PC-3 (cell line): ENCODE results near the gene ZMAT3. TPM values are rescaled to one million over a fixed set of nuclear protein-coding genes. Genes with fewer than 3 reads are reported as not detected.
A peak's percentile ranks its signal among the peaks of the same experiment; 100 is the strongest.

ENCODE experiments used
- ATAC-seq: fragments of 200-7000 bp; cut with Tn5 transposase; 2 replicates; pipeline ENCODE4 v1.9.1; 2020; ENCODE audit warnings: mild to moderate bottlenecking, moderate library complexity
- BruUV-seq: library from RNA; stranded (reverse); fragments of 400-500 nt; replicated peaks from 2 replicates; lab custom pipeline; 2021; lab: Mats Ljungman, UMichigan
- CTCF ChIA-PET: fragments of 300-600 bp; sonication (Branson Sonifier 250); formaldehyde crosslinking; loops from one replicate; lab custom pipeline; 2022; ENCODE audit warnings: antibody characterized with exemption; lab: Charles Lee
- POLR2A ChIA-PET: fragments of 300-600 bp; sonication (Branson Sonifier 250); formaldehyde crosslinking; loops from one replicate; lab custom pipeline; 2022; ENCODE audit warnings: antibody characterized with exemption; ENCODE audit not compliant: unreplicated experiment; lab: Charles Lee
- DNase-seq: peaks from one replicate; pipeline ENCODE4 v3.0.0-alpha.2; 2015
- H2AFZ ChIP-seq: fragments of 300-600 bp; sonication (generic); 2 replicates; pipeline ENCODE4 v1.6.0; 2016; ENCODE audit warnings: antibody characterized with exemption, low read length
- H3F3A ChIP-seq: fragments of 300-600 bp; sonication (generic); one replicate; pipeline ENCODE4 v1.6.0; 2017; ENCODE audit warnings: antibody characterized with exemption, low read length, control low read depth, mild to moderate bottlenecking; ENCODE audit not compliant: unreplicated experiment
- H3K27ac ChIP-seq: fragments of 300-600 bp; sonication (generic); 2 replicates; pipeline ENCODE4 v1.5.1; 2016; ENCODE audit warnings: mild to moderate bottlenecking, low read length
- H3K27me3 ChIP-seq: fragments of 300-600 bp; sonication (generic); 2 replicates; pipeline ENCODE4 v1.6.1; 2016; ENCODE audit warnings: low read length, mixed read lengths
- H3K36me3 ChIP-seq: fragments of 300-600 bp; sonication (generic); 2 replicates; pipeline ENCODE4 v1.6.1; 2016; ENCODE audit warnings: low read depth, mixed run types, low read length, mixed read lengths
- H3K4me1 ChIP-seq: fragments of 300-600 bp; sonication (generic); 2 replicates; pipeline ENCODE4 v1.5.1; 2016; ENCODE audit warnings: low read length; ENCODE audit not compliant: insufficient read depth
- H3K4me2 ChIP-seq: fragments of 300-600 bp; sonication (generic); 2 replicates; pipeline ENCODE4 v1.6.0; 2016; ENCODE audit warnings: low read length
- H3K4me3 ChIP-seq: fragments of 300-600 bp; sonication (generic); 2 replicates; pipeline ENCODE4 v1.5.1; 2016; ENCODE audit warnings: mild to moderate bottlenecking, low read length, mixed read lengths
- H3K79me2 ChIP-seq: fragments of 300-600 bp; sonication (generic); 2 replicates; pipeline ENCODE4 v1.6.1; 2017; ENCODE audit warnings: low read length, mixed read lengths
- H3K9ac ChIP-seq: fragments of 300-600 bp; sonication (generic); 2 replicates; pipeline ENCODE4 v1.6.0; 2016; ENCODE audit warnings: mild to moderate bottlenecking, low read length
- H3K9me2 ChIP-seq: fragments of 300-600 bp; sonication (generic); replicated peaks from 2 replicates; pipeline ENCODE4 v1.6.1; 2016; ENCODE audit warnings: mixed run types, low read length, mixed read lengths
- H3K9me3 ChIP-seq: fragments of 300-600 bp; sonication (generic); 2 replicates; pipeline ENCODE4 v1.6.1; 2016; ENCODE audit warnings: low read length, mixed read lengths
- H4K20me1 ChIP-seq: fragments of 300-600 bp; sonication (generic); 2 replicates; pipeline ENCODE4 v1.6.1; 2016; ENCODE audit warnings: low read length, mixed read lengths
- CTCF ChIP-seq: fragments of 300-600 bp; sonication (generic); conservative IDR thresholded peaks from 2 replicates; pipeline ENCODE4 v1.5.1; 2017; ENCODE audit warnings: antibody characterized with exemption, low read depth, mild to moderate bottlenecking, low read length
- EZH2 ChIP-seq: fragments of 300-600 bp; sonication (generic); IDR thresholded peaks from one replicate; pipeline ENCODE4 v1.6.1; 2017; ENCODE audit warnings: antibody characterized with exemption, mild to moderate bottlenecking, low read length; ENCODE audit not compliant: unreplicated experiment
- EZH2phosphoT487 ChIP-seq: fragments of 300-600 bp; sonication (generic); IDR thresholded peaks from 2 replicates; pipeline ENCODE4 v1.6.1; 2018; ENCODE audit warnings: mild to moderate bottlenecking, antibody characterized with exemption, low read length, borderline replicate concordance
- intact Hi-C: fragments of 100-400 bp; cut with micrococcal nuclease; formaldehyde crosslinking; loops from 2 replicates; pipeline ENCODE4 v1.9.0; 2023
- total RNA-seq: library from RNA; depleted of rRNA; stranded (reverse); fragments of >200 nt; gene quantifications from 2 replicates; pipeline ENCODE4 v1.2.3, GENCODE V29; 2014

The ZMAT3 gene
- total RNA-seq, 1 experiment from 2014 or later: 2.0 TPM

- Histone ChIP-seq H3K36me3 (no peaks in the 10 kb centered on the region), H4K20me1 (no peaks in the 10 kb centered on the region), H3K27ac (no peak overlapping the region), H3F3A (no peaks in the 10 kb centered on the region), H3K4me1 (no peaks in the 10 kb centered on the region), H3K9me2 (no peaks in the 10 kb centered on the region), H2AFZ (no peak overlapping the region), H3K9ac (no peak overlapping the region), H3K4me3 (no peak overlapping the region), H3K79me2 (no peaks in the 10 kb centered on the region), H3K9me3 (no peaks in the 10 kb centered on the region), H3K4me2 (no peak overlapping the region), H3K27me3 (no peaks in the 10 kb centered on the region)
- CTCF ChIA-PET: no interaction called here
- ATAC-seq (peak; percentile 71), DNase-seq (peak; percentile 54)
- TF ChIP-seq EZH2: no peak
- no peak for TF ChIP-seq CTCF
- no peak for TF ChIP-seq EZH2phosphoT487
- intact Hi-C loops: no loop called here
- POLR2A ChIA-PET: no interaction called here
- no TSS peak for BruUV-seq
Observed at GRCh38 chr3:179000144-179000543, 71.5 kb downstream of the ZMAT3 start.

GRCh38 chr3:178996399-178996798, 75.2 kb downstream of the ZMAT3 start:
- Histone ChIP-seq H3K4me3 (no peak overlapping the region), H3K9ac (no peak overlapping the region), H3K4me2 (no peak overlapping the region), H3K36me3 (no peaks in the 10 kb centered on the region), H2AFZ (no peak overlapping the region), H4K20me1 (no peaks in the 10 kb centered on the region), H3K79me2 (no peaks in the 10 kb centered on the region), H3K9me3 (no peaks in the 10 kb centered on the region; the same call in 1 of the 2 replicates), H3K9me2 (no peaks in the 10 kb centered on the region), H3K4me1 (no peaks in the 10 kb centered on the region), H3K27ac (no peak overlapping the region), H3K27me3 (no peaks in the 10 kb centered on the region), H3F3A (no peaks in the 10 kb centered on the region)
- ATAC-seq (0 out of 2 replicates have a peak, but pooled peaks have one; percentile 22), DNase-seq (no peak)
- intact Hi-C loops: no loop called here
- ChIA-PET POLR2A (no interaction called here), CTCF (no interaction called here)
- BruUV-seq: no TSS peak
- TF ChIP-seq EZH2phosphoT487 (no peak), EZH2 (no peak), CTCF (no peak)

- Histone ChIP-seq H3K9me2 (no peaks in the 10 kb centered on the region), H3K9me3 (peaks cover 18% of the 10 kb centered on the region), H4K20me1 (no peaks in the 10 kb centered on the region), H3K4me3 (no peak overlapping the region), H2AFZ (no peak overlapping the region), H3K4me2 (no peak overlapping the region), H3K36me3 (no peaks in the 10 kb centered on the region; the same call in 1 of the 2 replicates), H3K27ac (no peak overlapping the region), H3K9ac (no peak overlapping the region), H3K4me1 (no peaks in the 10 kb centered on the region), H3K27me3 (no peaks in the 10 kb centered on the region), H3K79me2 (no peaks in the 10 kb centered on the region), H3F3A (no peaks in the 10 kb centered on the region)
- BruUV-seq: no TSS peak
- POLR2A ChIA-PET: no interaction called here
- DNase-seq: no peak
- TF ChIP-seq CTCF (no peak), EZH2 (no peak)
- no peak for ATAC-seq
- CTCF ChIA-PET: no interaction called here
- intact Hi-C loops: no loop called here
Observed at GRCh38 chr3:178990293-178990692, 81.3 kb downstream of the ZMAT3 start.
